Suppressor macrophage (primary cell): Measurements from ENCODE around the gene PPTC7.
A peak's percentile ranks its signal among the peaks of the same experiment; 100 is the strongest.
"Not testable (repeated sequence)": the region's sequence is repeated elsewhere in the genome, so short reads cannot be mapped to it uniquely, and the experiment has no call there.

Source experiments
- DNase-seq, 4 experiments: peaks; one replicate each; pipeline ENCODE4 v3.0.0-alpha.2; 2020 to 2022
- total RNA-seq, 17 experiments: gene quantifications; one replicate each; lab custom pipeline; 2026; ENCODE audit warnings: mixed read lengths in 6 of 17, inconsistent platforms in 3 of 17; lab: John Stamatoyannopoulos, UW

PPTC7 gene, protein sequence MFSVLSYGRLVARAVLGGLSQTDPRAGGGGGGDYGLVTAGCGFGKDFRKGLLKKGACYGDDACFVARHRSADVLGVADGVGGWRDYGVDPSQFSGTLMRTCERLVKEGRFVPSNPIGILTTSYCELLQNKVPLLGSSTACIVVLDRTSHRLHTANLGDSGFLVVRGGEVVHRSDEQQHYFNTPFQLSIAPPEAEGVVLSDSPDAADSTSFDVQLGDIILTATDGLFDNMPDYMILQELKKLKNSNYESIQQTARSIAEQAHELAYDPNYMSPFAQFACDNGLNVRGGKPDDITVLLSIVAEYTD
- total RNA-seq, result 20.0 to 81.9 (median 41.5) reads per million in 17 experiments

DNA sequence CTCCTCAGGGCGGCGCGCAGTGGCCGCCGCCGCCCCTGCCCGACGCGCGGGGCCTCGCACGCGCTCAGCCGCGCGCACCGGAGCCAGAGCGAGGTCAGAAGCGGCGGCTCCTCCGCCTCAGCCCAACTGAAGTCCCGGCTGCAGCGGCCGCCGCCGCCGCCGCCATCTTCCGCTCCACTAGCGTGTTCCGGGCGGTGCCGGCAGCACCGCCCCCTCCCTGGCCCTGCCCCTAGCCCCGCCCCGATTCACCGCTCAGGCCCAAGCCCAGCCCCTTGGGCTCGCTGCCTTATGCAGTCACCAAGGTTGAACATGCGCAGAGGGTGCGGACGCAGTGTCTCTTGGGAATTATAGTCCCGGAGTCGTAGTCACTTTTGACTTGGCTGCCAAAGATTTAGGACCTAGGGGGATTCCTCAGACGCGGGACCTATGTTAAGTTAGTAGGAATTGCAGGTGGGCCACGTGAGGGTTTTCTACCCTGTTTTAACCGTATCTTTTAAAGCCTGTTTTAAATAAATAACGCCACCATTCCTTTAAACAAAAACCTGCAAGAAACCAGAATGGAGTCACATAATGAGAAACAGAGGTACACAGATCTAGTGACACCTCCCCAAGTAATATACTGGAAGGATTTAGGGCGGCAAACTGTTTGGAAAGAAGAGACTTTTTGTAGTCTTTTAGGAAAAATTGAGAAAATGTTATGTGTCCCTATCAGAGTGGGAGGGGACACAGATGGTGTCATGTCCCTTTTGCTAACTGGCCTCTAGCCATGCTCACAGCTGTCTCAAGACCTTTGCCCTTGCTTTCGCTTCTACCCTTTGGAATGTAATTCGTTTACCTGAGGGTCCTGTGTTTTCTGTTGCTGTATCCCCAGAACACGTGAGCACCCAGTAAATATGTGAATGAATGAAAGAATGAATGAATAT, at the start of gene PPTC7:
Gene PPTC7, minus strand, starts transcription at position 182 of the 923 bp plus-strand sequence. CDS start 287 bp downstream, outside the sequence.
- DNase-seq, result peak; percentile 97 to 98 (median 98)

DNA sequence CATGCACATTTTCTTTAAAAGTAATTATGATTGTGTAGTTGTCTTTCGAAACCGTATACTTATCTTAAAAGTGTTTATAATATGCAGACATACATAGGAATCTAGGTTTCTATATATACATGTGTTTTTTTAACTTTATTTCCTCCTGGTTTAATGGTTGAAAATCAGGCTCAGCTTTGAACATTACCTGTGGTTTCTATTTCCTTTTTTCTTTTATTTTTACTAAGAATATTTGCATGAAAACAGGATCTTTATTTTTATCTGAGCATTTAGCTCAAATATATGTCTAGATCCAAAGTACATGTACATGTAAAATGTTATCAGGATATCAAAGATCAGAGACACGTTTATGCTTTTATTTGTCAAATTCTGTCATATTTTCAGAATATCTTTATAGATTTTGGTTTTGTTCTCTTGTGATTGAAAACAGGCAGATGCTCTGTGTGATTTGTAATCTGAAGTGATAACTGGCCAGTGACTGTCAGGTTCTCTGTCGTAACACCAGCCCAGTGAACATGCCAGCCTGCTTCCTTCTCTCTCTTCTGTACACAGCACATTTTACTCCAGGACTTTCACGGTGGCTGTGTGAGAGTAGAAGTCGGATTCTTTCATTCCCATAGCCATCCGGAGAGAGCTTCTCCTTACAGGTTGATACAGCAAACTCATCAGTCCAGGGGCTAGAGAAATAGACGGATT, 44.5 kb upstream of the PPTC7 start:
- peak in 3 of 4 experiments; percentile 36 to 55 (median 53) for DNase-seq

DNA sequence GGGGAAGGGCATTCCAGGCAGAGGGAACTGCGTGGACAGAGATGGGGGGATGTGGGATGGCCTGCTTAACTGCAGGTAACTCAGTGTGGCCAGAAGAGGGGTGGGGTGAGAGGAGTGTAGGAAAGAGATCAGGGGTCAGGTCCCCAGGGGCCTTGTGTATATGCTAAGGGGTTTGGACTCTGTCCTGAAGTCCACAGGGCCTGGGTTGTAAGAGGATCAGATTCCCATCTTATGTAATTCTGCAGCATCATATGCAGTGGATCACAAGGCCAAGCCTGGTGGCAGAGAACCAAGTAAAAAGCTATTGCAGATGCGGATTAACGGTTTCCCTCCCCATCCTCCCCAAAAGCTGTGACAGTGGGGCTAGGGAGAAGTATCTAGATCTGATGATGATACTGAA, 39.5 kb upstream of the PPTC7 start:
- DNase-seq, result no peak

DNA sequence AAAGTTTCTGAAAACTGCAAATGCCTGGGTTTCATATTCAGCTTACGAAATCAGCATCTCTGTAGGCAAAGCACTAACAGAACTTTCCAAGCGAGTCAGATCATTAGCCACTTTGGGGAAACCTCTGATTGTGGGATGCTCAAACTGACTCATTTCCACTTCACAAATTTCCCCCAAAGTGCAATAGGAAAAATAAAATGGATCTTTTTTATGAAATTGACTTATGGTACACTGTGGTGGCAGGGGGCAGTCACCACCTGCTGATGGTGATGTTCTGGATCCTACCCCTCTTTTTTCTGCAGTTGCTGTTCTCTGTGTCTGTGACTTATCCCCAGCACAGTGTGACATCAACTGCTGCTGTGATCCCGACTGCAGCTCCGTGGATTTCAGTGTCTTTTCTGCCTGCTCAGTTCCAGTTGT, 36.4 kb upstream of the PPTC7 start:
- peak in 1 of 4 experiments; percentile 16 for DNase-seq

DNA sequence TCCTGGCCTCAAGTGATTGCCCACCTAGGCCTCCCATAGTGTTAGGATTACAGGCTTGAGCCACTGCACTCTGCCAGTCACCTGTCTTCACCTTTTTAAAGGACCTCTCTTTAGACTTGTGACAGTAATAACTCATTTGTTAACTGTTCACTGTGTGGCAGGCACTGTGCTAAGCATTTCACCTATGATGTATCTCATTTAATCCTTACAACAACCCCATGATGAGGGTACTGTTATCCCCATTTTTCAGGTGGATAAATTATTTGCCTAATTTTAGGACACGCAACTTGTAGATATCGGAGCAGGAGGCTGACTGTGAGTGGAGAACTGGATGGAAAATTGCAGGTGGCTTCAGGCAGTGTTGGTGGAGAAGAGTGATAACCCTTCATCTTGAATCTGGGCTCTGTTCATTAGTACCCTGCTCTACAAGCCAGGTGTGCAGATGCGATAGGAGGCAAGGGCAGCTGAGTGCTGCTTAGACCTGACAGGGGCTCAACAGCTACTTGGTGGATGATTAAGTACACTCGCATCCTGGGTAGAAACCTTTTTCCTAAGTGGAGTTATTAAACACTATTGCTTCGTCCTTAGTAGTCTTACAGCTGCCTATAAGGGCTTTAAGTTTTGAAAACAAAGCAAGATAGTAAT, 33.5 kb upstream of the PPTC7 start:
- DNase-seq, result no peak

DNA sequence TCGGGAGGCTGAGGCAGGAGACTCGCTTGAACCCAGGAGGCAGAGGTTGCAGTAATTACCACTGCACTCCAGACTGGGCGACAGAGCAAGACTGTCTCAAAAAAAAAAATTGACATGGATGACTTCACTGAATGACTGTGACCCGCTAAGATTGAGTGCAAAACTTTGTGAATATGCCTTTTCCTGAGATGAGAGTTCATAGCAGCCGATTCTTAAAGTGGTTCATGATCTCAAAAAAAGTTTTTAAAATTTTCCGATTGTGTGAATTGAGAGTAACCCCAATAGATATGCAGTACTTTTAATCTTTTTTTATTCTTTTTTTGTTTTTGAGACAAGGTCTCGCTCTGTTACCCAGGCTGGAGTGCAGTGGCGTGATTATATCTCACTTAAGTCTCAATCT, 32.1 kb upstream of the PPTC7 start:
- DNase-seq, result no peak

DNA sequence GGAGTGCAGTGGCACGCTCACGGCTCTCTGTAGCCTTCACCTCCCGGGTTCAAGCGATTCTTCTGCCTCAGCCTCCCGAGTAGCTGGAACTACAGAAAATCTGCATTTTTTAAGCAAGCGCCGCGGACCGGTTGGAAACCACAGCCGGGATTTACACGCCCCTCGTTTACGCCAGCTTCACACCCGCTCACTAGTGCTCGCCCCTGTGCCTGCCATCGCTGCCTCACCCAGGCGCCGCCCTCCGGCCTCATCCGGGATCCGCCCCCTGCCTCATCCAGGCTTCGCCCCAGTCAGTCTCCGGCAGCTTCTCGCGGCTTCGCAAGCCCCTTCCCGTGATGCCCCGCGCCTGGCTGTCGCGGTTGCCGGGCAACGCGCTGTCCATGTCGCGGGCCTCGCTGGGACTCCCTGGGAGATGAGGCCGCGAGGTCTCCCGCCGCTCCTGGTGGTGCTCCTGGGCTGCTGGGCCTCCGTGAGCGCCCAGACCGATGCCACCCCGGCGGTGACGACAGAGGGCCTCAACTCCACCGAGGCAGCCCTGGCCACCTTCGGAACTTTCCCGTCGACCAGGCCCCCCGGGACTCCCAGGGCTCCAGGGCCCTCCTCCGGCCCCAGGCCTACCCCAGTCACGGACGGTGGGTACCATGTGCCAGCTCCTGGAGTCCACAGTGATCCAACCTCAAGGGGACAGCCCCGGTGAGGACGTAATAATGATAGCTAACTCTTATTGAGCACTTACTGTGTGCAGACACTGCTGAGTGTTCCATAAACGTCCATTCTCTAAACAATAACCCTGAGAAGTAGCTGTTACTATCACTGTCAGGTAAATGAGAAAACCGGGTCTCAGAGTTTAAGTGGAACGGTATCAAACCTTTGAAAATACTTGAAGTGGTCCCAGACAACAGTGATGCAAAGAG, 30.9 kb upstream of the PPTC7 start, which contains the start of gene TCTN1:
Gene TCTN1, plus strand, starts transcription at position 359 of the 914 bp plus-strand sequence. Its CDS starts 54 bp downstream, at position 413.
- peak; percentile 94 to 98 (median 96) for DNase-seq

DNA sequence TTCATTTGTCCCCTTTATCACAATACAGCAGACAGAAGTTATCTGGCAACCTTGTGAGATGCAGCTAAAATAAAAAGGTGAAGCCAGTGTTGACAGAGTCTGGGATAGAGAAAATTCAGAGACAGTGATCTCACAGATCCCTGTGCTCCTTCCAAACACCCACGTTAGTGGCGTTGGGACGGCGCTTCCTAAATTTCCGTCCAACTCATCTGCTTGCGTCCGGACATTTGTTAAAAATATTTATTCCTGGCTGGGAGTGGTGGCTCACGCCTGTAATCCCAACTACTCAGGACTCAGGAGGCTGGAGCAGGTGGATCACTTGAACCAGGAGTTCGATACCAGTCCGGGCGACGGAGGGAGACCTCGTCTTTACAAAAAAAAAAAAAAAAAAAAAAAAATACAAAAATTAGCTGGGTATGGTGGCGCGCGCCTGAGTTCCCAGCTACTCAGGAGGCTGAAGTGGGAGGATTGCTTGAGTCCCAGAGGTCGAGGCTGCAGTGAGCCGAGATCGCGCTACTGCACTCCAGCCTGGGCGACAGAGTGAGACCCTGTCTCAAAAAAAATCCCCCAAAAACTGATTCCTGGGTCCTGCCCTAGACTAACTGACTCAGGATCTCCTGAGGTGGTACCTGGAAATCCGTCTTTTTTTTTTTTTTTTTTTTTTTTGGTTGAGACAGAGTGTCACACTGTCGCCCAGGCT, 30.1 kb upstream of the PPTC7 start:
- no peak for DNase-seq

DNA sequence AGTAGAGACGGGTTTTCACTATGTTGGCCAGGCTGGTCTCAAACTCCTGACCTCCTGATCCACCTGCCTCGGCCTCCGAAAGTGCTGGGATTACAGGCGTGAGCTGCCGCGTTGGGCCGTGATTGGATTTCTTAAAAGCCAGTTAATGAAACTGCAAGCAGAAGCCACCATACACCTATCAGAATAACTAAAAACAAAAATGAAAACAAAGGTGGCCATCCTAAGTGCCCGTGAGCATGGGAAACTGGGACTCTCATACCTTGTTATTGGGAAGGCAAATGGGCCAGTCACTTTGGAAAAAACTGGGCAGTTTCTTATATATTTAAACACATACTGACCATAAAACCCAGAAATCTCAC, 23.1 kb upstream of the PPTC7 start:
- DNase-seq, result no peak

DNA sequence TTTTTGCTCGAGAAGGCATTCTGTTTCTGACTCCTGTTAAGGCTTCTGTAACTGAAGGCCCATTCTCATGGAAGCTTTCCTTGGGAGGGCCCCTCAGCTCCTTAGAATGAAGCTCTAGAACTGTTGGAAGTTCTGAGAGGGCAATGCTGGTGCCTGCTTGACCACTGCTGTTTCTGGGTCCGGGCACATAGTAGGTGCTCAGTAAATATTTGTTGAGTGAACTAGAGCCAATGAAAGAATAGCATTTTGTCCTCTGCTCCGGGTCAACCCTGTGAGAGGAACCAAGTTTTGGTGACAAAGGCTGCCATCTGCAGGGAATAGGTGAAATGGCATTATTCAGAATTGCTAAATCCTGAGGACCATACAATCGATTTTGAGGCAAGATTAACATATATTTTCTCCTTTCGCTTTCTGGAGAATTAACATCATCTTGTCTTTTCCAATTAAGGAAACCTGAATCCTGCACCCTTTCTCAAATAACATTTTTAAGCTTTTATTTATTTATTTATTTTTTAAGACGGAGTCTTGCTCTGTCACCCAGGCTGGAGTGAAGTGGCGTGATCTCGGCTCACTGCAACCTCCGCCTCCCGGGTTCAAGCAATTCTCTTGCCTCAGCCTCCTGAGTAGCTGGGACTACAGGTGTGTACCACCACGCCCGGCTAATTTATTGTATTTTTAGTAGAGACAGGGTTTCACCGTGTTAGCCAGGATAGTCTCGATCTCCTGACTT, 19.1 kb upstream of the PPTC7 start:
- DNase-seq, result peak; percentile 55 to 84 (median 76)

DNA sequence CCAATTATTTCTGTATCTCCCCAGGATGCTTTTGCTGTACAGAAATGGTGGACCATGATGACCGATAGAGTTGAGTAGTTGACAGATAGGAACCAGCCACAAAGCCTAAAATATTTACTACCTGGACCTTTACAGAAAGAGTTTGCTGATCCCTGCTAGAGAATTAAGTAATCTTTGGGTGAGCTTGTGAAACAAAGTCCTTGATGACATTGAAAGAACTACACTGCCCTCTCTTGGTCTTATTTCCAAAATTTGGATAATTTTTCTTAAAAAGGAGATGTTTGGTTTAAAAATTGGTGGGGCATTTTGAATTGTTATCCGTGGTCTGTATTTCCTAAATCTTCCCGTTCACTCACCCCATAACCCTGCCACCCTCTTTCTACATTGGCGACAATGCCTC, 17.1 kb upstream of the PPTC7 start:
- peak; percentile 35 to 90 (median 66) for DNase-seq

DNA sequence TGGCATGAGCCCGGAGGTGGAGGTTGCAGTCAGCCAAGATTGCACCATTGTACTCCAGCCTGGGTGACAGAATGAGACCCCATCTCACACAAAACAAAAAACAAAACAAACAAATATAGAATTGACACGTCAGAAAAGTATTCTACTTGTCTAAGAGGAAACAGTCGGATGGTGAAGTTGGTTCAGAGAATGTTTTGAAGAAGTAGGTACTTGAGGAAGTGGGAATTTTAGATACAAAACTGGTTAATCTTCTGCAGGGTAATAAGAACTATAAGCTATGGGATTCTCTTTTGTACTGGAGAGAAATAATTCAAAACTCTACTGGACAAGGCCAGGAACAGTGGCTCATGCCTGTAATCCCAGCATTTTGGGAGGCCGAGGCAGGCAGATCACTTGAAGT, 16.2 kb upstream of the PPTC7 start:
- peak in 3 of 4 experiments; percentile 28 to 83 (median 82) for DNase-seq

DNA sequence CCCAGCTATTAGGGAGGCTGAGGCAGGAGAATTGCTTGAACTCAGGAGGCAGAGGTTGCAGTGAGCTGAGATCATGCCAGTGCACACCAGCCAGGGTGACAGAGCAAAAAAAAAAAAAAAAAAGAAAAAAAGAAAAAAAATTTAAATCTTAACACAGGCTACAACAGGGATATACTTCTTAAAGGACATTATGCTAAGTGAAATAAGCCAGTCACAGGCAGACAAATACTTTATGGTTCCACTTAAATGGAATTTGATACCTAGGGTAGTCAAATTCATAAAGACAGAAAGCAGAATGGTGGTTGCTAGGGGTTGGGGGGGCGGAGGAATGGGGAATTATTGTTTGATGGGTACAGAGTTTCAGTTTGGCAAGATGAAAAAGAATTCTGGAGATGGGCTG, 14.8 kb upstream of the PPTC7 start:
- no peak for DNase-seq

DNA sequence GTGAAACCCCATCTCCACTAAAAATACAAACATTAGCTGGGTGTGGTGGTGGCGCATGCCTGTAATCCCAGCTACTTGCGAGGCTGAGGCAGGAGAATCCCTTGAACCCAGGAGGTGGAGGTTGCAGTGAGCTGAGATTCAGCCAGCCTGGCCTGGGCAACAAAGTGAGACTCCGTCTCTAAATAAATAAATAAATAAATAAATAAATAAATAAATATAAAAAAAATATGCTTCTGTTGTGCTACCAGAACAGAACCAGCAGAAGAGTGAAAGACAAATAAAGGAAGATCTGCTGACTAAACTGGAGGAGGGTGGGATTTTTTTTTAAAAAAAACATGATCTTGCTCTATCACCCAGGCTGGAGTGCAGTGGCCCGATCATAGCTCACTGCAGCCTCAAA, 9.8 kb upstream of the PPTC7 start:
- not testable (repeated sequence) for DNase-seq

DNA sequence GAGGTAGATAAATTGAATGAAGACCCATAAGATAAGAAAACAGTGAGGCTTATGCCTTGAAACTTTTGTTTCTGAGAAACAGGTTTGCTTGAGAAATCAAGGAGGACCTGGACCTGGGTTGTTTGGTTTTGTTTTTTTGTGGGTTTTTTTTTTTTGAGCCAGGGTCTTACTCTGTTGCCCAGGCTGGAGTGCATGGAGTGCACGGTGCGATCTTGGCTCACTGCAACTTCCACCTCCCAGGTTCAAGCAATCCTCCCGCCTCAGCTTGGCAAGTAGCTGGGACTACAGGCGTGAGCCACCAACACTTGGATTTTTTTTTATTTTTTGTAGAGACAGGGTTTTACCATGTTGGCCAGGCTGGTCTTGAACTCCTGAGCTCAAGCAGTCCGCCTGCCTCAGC, 9.0 kb upstream of the PPTC7 start:
- no peak for DNase-seq

DNA sequence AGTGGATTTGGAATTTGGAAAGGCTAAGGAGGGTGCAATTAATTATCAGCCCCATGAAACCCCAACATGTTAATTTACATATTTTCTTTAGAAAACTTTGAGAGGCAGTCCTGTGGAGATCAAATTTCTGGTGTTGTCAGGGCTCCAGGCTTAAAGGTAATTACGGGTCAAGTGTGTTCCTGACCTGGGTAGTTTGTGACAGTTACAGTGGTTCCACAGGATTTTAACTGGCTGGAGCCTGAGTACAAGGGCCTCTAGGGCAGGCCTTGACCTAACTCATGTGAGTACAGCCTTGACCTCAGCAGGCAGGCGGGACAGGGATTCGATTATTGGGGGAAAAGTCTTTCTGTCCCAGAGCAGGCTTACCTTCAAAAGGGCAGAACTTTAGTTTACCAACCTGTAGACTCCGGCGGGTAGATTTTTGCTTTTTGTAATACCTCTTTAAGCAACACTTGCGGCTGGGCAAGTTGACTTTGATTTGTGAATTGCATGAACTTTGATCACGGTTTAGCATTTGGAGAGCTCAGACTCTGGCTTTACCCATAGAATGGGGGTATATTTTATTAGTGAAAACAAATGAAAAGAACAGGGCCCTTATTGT, 8.4 kb upstream of the PPTC7 start:
- no peak for DNase-seq

DNA sequence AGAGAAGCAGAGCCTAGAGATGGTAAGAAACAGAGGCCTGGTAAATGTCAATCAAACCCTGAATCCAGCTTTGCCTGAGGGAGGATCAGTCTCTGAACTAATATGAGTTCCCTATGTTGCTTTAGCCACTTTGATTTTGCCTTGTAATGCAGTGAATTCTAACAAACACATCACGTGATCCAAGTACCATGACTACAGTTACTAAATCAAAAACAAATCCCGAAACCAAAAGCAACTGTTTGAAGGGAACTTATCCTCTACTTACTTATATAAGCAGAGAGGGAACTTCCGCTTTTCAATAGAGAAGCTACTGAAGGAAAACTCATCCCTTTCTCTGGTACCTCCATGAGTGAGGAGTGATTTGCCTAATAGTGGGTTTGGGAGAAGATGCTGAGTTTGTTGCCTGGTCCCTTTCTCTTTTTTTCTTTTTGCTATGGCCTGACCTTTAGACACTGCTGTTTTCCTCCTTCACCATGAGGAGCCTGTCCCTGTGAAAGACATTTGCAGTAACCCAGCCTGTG, 7.7 kb upstream of the PPTC7 start:
- DNase-seq, result peak; percentile 65 to 99 (median 89)

DNA sequence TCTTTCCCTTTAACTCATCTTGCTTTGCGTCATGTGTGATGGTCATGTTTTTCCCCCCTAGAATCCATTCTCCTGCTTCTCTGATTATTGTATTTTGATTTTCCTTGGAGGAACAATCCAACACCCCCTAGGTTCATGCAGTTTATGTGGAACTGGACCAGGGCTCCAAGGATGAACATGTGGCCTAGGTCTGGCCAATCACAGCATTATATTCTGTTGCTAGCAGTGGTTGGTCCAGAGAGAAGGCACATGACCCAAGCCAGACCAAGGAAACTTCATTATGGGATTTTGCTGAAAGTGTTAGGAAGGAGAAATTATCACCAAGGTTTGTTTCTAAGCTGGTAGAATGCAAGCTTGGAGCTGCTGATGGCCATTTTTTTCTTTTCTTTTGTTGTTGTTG, 6.9 kb upstream of the PPTC7 start:
- no peak for DNase-seq

DNA sequence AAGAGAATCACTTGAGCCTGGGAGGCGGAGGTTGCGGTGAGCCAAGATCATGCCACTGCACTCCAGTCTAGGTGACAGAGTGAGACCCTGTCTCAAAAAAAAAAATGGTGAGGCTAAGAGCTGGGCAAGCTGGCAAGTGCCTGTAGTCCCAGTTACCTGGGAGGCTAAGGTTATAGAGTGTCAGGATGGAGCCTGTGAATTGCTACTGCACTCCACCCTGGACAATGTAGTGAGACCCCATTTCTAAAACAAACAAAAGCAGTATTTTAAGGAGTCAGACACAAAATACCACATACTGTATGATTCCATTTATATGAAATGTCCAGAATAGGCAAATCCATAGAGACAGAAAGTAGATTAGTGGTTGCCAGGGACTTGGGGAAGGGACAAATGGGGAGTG, 4.0 kb upstream of the PPTC7 start:
- DNase-seq, result not testable (repeated sequence)
